GM23338 (cell line): Measurements from ENCODE around the gene C6orf89.

ENCODE experiments used
- CREB1 ChIP-seq: fragments of 250-450 bp; sonication (Bioruptor Pico); IDR thresholded peaks from 2 replicates; pipeline ENCODE4 v1.5.0; 2020; ENCODE audit warnings: low read depth, mild to moderate bottlenecking, moderate library complexity
- CTCF ChIP-seq, 2 experiments: fragments of 200-600 bp in 1 of 2; sonication (generic) in 1 of 2; conservative IDR thresholded peaks; 2 replicates each; pipeline versions ENCODE4 v1.5.1 to v1.6.1; 2016 to 2017; ENCODE audit warnings: antibody characterized with exemption in 2 of 2, low read depth in 2 of 2, mild to moderate bottlenecking in 2 of 2, moderate library complexity in 1 of 2
- EZH2 ChIP-seq: fragments of 200-600 bp; sonication (generic); IDR thresholded peaks from one replicate; pipeline ENCODE4 v1.8.0; 2017; ENCODE audit warnings: antibody characterized with exemption, mild to moderate bottlenecking, low read depth; ENCODE audit not compliant: unreplicated experiment
- EZH2phosphoT487 ChIP-seq: fragments of 200-600 bp; sonication (generic); IDR thresholded peaks from one replicate; pipeline ENCODE4 v1.8.1; 2018; ENCODE audit warnings: antibody characterized with exemption; ENCODE audit not compliant: unreplicated experiment
- JUNB ChIP-seq: IDR thresholded peaks from one replicate; pipeline ENCODE4 v1.6.1; 2016; ENCODE audit warnings: antibody characterized with exemption; ENCODE audit not compliant: unreplicated experiment
- POLR2AphosphoS5 ChIP-seq: IDR thresholded peaks from 2 replicates; pipeline ENCODE4 v1.6.1; 2016; ENCODE audit warnings: antibody characterized with exemption, low read depth

- TF ChIP-seq EZH2 (no peak), CREB1 (no peak), CTCF (conservative IDR thresholded peaks at IDR 0.05; ENCODE audit: low read depth in 2 of 2) (no peak), EZH2phosphoT487 (no peak), JUNB (no peak), POLR2AphosphoS5 (no peak)
These were observed 44.7 kb downstream of the C6orf89 start for GRCh38 chr6:36930483-36930882.
